H1 (cell line): ENCODE measurements around the gene SSH2. TPM values are rescaled to one million over a fixed set of nuclear protein-coding genes. Genes with fewer than 3 reads are reported as not detected.

Source experiments
- GABPA ChIP-seq: IDR thresholded peaks from 2 replicates; pipeline ENCODE4 v1.6.1; 2011; ENCODE audit warnings: mild to moderate bottlenecking, low read length, moderate library complexity, borderline replicate concordance; ENCODE audit not compliant: insufficient read depth
- MAFK ChIP-seq: IDR thresholded peaks from 2 replicates; pipeline ENCODE4 v1.6.1; 2012; ENCODE audit warnings: low read depth, mild to moderate bottlenecking, improper control_type of control experiment, low read length
- polyA plus RNA-seq, 7 experiments: library from polyadenylated mRNA; depleted of rRNA in 3 of 7; stranded (reverse) in 5 of 7; unstranded in 2 of 7; fragments of >200 nt in 5 of 7; fragments of 200-250 nt in 2 of 7; gene quantifications; 1 replicate in 5 of 7; 2 replicates in 1 of 7; 4 replicates in 1 of 7; pipeline versions ENCODE4 v1.2.1 to v1.2.3, GENCODE V29; 2011 to 2013; ENCODE audit warnings: missing spikeins in 2 of 7, mixed read lengths in 2 of 7
- total RNA-seq: library from RNA; stranded (reverse); fragmentation: NEBNext Ultra II Directional; extraction: Animal tissue kit (Norgen Biotek cat#: 25700); gene quantifications from 2 replicates; pipeline ENCODE4 v1.2.1, GENCODE V29; 2021
- TF ChIP-seq, protein P1 (sequence below): fragments of 300-600 bp; sonication (generic); IDR thresholded peaks from 2 replicates; pipeline ENCODE4 v1.7.1; 2012; ENCODE audit warnings: low read length, moderate library complexity, mild to moderate bottlenecking, inconsistent platforms; ENCODE audit not compliant: insufficient replicate concordance

SSH2 gene
- total and polyA plus RNA-seq, 2 of the 8 experiments (the other 6 are each of a cell fraction or from before 2014, with no cell fraction given): 5.2 to 15.9 TPM

- TF ChIP-seq, protein P1, sequence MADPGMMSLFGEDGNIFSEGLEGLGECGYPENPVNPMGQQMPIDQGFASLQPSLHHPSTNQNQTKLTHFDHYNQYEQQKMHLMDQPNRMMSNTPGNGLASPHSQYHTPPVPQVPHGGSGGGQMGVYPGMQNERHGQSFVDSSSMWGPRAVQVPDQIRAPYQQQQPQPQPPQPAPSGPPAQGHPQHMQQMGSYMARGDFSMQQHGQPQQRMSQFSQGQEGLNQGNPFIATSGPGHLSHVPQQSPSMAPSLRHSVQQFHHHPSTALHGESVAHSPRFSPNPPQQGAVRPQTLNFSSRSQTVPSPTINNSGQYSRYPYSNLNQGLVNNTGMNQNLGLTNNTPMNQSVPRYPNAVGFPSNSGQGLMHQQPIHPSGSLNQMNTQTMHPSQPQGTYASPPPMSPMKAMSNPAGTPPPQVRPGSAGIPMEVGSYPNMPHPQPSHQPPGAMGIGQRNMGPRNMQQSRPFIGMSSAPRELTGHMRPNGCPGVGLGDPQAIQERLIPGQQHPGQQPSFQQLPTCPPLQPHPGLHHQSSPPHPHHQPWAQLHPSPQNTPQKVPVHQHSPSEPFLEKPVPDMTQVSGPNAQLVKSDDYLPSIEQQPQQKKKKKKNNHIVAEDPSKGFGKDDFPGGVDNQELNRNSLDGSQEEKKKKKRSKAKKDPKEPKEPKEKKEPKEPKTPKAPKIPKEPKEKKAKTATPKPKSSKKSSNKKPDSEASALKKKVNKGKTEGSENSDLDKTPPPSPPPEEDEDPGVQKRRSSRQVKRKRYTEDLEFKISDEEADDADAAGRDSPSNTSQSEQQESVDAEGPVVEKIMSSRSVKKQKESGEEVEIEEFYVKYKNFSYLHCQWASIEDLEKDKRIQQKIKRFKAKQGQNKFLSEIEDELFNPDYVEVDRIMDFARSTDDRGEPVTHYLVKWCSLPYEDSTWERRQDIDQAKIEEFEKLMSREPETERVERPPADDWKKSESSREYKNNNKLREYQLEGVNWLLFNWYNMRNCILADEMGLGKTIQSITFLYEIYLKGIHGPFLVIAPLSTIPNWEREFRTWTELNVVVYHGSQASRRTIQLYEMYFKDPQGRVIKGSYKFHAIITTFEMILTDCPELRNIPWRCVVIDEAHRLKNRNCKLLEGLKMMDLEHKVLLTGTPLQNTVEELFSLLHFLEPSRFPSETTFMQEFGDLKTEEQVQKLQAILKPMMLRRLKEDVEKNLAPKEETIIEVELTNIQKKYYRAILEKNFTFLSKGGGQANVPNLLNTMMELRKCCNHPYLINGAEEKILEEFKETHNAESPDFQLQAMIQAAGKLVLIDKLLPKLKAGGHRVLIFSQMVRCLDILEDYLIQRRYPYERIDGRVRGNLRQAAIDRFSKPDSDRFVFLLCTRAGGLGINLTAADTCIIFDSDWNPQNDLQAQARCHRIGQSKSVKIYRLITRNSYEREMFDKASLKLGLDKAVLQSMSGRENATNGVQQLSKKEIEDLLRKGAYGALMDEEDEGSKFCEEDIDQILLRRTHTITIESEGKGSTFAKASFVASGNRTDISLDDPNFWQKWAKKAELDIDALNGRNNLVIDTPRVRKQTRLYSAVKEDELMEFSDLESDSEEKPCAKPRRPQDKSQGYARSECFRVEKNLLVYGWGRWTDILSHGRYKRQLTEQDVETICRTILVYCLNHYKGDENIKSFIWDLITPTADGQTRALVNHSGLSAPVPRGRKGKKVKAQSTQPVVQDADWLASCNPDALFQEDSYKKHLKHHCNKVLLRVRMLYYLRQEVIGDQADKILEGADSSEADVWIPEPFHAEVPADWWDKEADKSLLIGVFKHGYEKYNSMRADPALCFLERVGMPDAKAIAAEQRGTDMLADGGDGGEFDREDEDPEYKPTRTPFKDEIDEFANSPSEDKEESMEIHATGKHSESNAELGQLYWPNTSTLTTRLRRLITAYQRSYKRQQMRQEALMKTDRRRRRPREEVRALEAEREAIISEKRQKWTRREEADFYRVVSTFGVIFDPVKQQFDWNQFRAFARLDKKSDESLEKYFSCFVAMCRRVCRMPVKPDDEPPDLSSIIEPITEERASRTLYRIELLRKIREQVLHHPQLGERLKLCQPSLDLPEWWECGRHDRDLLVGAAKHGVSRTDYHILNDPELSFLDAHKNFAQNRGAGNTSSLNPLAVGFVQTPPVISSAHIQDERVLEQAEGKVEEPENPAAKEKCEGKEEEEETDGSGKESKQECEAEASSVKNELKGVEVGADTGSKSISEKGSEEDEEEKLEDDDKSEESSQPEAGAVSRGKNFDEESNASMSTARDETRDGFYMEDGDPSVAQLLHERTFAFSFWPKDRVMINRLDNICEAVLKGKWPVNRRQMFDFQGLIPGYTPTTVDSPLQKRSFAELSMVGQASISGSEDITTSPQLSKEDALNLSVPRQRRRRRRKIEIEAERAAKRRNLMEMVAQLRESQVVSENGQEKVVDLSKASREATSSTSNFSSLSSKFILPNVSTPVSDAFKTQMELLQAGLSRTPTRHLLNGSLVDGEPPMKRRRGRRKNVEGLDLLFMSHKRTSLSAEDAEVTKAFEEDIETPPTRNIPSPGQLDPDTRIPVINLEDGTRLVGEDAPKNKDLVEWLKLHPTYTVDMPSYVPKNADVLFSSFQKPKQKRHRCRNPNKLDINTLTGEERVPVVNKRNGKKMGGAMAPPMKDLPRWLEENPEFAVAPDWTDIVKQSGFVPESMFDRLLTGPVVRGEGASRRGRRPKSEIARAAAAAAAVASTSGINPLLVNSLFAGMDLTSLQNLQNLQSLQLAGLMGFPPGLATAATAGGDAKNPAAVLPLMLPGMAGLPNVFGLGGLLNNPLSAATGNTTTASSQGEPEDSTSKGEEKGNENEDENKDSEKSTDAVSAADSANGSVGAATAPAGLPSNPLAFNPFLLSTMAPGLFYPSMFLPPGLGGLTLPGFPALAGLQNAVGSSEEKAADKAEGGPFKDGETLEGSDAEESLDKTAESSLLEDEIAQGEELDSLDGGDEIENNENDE: no peak
- TF ChIP-seq MAFK: no peak
- no peak for TF ChIP-seq GABPA
These were observed 288.9 kb downstream of the SSH2 start (continued) for GRCh38 chr17:29640981-29641642.
